ENCODE data around the gene PRDM16. TPM values are rescaled to one million over a fixed set of nuclear protein-coding genes. Genes with fewer than 3 reads are reported as not detected.

Gene PRDM16
- total RNA-seq, 1 donor from 2014 or later = 0.13 TPM

- no peak for DNase-seq (ENCODE audit: low read depth, low spot score)
Measured at GRCh38 chr1:3180915-3181314, 111.9 kb downstream of the PRDM16 start.

DNA sequence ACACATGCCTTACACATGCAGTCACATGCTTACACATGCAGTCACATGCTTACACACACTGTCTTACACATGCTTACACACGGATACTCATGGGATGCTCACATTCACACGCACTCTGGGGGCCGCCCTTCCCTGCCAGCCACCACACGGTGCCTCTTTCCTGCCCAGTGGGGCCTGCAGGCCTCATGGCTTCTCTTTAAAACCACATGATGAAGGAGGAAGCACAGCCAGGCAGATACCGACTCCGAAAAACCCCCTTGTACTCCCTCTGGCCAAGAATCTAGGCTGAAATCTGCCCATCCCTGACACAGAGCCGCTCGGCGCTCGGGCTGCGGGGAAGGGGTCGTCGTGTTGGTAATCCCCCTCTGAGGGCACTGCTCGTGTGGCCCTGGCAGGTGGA, 113.0 kb downstream of the PRDM16 start:
- no peak for DNase-seq (ENCODE audit: low read depth, low spot score)

DNA sequence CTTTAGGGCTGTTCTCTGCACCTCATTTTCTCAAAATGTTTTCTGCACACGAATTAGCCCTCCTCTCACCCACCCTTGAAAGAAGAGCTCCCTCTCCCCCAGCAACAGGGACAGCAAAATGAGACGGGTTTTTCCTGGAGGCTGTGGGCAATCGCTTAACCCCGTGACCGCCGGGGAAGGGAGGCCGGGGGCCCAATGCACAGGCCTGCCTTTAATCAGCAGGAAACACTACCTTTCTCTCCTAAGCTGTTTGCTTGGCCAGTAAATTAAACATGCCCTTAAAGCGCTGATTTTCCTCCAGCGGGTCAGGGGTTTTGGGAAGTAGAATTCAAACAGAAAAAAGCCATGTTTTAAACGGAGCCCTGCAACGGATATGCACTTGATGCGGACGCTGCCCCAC, 114.4 kb downstream of the PRDM16 start:
- no peak for DNase-seq (ENCODE audit: low read depth, low spot score)

DNA sequence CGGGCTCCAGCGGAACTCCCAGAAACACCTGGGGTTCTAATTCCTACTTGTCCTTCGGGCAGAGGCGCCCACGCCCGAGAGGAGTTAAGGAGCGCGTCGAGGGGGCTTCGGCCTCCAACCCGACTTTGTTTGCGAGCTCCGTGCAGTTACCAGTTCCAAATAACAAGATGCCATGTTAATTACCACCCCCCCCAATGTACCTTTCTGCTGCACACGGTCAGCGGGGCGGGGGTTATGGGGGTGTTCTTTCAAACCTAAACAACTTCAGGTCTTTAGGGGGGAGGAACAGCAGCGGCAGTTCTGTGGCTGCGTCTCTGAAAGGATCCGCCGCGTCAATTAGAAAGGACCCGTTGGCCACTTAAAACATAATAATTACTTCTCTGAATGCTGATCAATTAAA, 114.8 kb downstream of the PRDM16 start:
- DNase-seq (ENCODE audit: low read depth, low spot score) = no peak

DNA sequence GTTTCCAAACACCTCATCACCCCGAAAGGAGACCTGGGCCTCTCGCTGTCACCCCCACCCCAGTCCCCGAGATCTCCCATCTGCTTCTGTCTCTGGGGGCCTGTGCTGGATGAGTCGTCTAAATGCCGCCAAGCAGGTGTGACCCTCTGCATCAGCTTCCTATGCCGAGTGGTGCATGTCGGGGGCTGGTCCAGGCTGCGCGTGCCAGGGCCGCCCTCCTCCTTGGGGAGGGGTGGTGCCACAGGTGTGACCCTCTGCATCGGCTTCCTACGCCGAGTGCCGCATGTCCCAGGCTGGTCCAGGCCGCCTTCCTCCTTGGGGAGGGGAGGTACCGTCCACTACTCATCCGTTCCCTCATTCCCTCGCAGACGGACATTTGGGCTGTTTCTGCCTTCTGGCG, 115.7 kb downstream of the PRDM16 start:
- DNase-seq (ENCODE audit: low read depth, low spot score) = no peak

- DNase-seq (ENCODE audit: low read depth, low spot score) = no peak
Measured at GRCh38 chr1:3185896-3186525, 117.0 kb downstream of the PRDM16 start.

DNA sequence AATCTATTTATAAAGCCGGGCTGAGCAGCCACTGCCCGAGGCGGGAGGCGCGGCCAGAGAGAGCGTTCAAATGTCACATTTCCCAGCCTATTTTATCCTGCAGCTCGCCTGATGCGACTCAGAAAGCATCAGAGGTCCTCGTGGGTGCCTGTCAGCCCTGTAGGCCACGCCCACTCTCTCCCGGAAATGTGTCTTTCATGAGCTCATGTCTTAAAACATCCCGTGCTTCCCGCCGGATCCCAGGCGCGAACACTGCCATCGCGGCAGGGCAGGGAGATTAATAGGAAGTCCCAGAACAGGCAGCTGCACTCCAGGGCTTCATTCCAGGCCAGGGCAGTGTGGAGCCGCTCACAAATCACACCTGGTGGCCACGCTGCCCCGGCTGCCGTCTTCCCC, 117.5 kb downstream of the PRDM16 start:
- DNase-seq (ENCODE audit: low read depth, low spot score) = no peak

GRCh38 chr1:3187415-3188149, 118.6 kb downstream of the PRDM16 start:
- no peak for DNase-seq (ENCODE audit: low read depth, low spot score)

DNA sequence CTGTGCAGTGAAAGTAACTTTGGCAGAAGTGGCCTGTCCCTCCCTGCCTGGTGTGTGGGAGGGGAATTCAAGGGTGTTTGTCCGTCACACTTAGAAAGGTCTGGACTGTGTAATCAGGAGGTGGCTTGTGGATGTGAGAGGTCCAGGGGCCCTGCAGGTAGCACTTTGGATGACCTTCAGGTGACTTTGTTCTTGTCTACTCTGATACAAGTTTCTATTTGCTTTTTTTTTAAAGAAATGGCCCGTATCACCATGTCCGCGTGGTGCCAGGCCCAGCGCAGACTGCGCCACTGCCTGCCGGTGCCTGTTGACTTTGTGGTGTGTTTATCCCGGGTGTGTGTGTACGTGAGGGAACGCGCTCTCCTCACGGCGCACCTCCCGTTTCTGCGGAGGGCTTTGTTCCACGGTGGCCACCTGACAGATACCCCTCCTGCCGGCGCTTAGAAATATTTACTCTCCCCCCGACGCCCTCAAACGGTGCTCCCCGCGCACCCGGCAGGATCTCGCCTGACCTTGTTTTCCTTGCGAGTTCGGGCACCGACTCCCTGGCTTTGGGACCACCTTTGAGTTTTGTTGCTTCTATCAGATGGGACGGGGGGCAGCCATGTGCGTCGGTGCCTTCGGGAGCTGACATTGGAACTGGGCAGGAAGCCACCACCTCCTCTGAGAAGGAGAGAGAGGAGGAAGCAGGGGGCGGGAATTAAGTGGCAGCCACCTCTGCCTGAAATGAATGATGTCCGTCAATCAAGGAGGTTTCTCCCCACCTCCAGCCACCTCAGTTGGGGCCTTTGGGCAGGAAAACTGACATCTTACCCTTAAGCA, 119.4 kb downstream of the PRDM16 start:
- no peak for DNase-seq (ENCODE audit: low read depth, low spot score)

DNA sequence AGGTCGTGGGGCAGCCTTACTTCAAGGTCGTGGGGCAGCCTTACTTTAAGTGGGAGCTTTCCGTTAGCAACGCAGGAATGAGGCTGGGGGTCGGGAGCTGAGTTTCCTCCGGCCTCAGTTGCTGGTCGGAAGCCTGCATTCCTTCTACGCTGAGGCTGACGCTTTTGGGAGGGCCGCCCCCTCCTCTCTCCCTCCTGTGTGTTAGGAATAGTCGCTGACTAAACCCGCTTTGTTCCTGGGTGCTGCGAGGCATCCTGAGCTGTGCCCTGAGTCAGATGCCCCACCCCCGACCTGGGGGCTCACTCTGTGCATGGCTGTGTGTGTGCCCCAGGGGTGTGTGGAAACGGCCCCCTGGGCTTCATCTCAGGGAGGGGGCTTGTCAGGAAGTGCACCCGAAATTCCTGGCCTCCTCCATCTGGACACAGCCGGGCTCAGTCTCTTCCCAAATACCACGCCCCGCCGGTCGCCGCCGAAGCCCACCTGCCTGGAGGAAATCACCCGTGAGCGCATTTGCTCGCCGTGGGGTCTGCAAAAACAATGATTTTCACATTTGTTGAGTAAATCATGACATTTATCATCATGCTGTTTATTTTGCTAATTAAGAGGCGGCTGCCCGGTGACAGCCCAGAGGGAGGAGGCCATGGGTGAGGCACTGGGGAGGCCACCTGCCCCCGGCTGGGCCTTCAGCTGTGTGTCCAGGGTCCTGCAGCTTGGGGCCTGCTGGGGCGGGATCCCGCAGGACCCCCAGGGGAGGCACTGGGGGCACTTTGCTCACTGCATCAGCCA, 121.4 kb downstream of the PRDM16 start:
- DNase-seq (ENCODE audit: low read depth, low spot score) = no peak

- no peak for DNase-seq (ENCODE audit: low read depth, low spot score)
Measured at GRCh38 chr1:3192361-3192760, 123.4 kb downstream of the PRDM16 start.

DNA sequence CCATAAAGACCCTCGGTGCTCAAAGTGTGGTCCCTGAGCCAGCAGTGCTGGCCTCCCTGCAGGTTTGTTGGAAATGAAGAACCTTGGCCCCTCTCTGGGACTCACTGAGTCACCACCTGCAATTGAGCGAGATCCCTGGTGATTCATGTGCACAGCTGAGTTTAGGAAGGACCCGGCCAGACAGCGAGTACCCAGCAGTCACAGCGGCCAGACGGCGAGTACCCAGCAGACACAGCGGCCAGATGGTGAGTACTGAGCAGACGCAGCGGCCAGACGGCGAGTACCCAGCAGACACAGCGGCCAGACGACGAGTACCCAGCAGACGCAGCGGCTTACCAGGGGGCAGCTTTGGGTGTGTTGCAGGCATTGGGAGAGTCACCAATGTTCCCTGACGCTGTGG, 123.8 kb downstream of the PRDM16 start:
- DNase-seq (ENCODE audit: low read depth, low spot score) = no peak

- DNase-seq (ENCODE audit: low read depth, low spot score) = no peak
Measured at GRCh38 chr1:3193811-3194210, 124.8 kb downstream of the PRDM16 start.

- no peak for DNase-seq (ENCODE audit: low read depth, low spot score)
Measured at GRCh38 chr1:3194760-3195479, 125.9 kb downstream of the PRDM16 start.

- no peak for DNase-seq (ENCODE audit: low read depth, low spot score)
Measured at GRCh38 chr1:3195480-3195815, 126.4 kb downstream of the PRDM16 start.

- DNase-seq (ENCODE audit: low read depth, low spot score) = no peak
Measured at GRCh38 chr1:3195966-3196515, 127.0 kb downstream of the PRDM16 start.

- DNase-seq (ENCODE audit: low read depth, low spot score) = no peak
Measured at GRCh38 chr1:3196577-3197245, 127.7 kb downstream of the PRDM16 start.

DNA sequence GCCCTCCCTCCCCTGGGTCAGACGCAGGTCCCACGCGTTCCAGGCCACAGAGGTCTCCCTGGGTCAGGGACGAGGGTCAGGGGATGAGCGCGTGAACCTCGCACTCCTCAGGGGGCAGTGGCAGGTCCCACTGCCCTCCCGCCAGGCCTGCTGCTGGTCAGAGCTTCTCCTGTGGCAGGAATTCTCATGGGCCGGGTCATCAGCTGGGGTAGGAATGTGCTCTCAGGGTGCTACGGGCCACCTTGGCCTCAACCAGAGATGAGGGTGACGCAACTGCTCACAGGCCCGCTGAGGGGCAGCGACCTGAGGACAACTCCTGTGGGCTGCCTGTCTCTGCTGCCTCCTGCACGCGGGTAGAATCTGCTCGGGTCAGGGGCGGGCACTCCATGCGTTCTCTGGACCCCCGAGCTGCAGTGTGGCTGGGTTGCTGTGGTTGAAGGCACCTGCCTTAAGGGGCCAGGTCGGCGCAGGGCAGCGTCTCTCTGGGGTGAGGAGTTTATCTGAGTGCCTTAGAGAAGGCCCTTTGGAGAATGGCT, 128.8 kb downstream of the PRDM16 start:
- DNase-seq (ENCODE audit: low read depth, low spot score) = no peak

DNA sequence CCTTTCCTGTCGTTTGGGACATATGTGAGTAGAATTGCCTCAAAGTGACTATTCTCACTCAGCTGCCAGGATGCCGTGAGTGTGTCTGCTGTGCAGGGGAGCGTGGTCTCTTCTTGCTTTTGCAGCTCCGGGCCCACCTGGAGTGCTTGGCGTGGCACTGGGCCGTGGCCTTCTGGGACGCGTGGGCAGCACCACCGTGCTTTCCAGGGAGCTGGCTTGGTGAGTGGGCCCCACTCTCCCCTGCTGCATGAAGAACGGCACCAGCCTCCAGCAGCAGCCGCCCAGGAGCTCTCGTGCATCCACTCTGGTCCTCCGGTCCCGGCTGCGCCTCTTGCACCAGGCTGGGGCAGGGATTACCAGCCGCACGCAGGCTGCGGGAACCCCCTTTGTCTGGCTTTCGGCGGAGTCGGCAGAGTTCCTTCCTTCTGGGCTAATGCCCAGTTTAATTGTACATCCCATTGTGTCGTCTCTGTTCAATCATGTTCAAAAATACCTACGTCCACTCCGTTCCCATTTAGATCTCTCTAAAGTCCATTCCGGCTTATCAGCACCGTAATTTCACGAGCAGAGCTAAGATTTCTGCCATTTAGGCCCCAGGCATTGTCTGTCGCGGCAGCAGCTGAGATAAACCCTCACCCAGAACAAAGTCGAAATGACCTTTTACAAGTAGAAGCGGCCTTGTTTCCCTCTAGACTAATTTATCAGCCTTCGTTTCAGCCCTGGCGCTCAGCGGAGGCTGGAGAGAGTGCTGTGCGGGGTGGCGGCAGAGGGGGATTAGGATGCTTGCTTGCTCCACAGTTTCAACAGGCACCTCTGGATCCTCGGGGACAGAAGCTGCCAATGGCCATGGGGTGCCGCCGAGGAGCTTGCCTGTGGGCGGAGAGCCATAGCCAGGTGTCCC, 129.6 kb downstream of the PRDM16 start:
- no peak for DNase-seq (ENCODE audit: low read depth, low spot score)
